H9 (cell line): ENCODE data around the gene CDYL. TPM values are rescaled to one million over a fixed set of nuclear protein-coding genes. Genes with fewer than 3 reads are reported as not detected.
A peak's percentile ranks its signal among the peaks of the same experiment; 100 is the strongest.

Experiments
- DNase-seq: peaks from one replicate; pipeline ENCODE4 v3.0.0-alpha.2; 2017
- H2AFZ ChIP-seq: one replicate; pipeline ENCODE4 v1.6.1; 2013; ENCODE audit warnings: mild to moderate bottlenecking, low read length, control low read depth, moderate library complexity
- H2AK5ac ChIP-seq: 2 replicates; pipeline ENCODE4 v1.6.1; 2013; ENCODE audit warnings: low read length, control low read depth, mixed read lengths; ENCODE audit not compliant: insufficient read length
- H2BK120ac ChIP-seq: one replicate; pipeline ENCODE4 v1.6.1; 2013; ENCODE audit warnings: low read depth, mild to moderate bottlenecking, low read length, control low read depth, inconsistent platforms; ENCODE audit not compliant: poor library complexity, severe bottlenecking
- H2BK12ac ChIP-seq: 2 replicates; pipeline ENCODE4 v1.6.1; 2013; ENCODE audit warnings: low read length, control low read depth, mixed read lengths, low read depth; ENCODE audit not compliant: insufficient read length
- H2BK15ac ChIP-seq: 2 replicates; pipeline ENCODE4 v1.6.1; 2013; ENCODE audit warnings: low read depth, low read length, control low read depth
- H2BK20ac ChIP-seq: one replicate; pipeline ENCODE4 v1.6.1; 2013; ENCODE audit warnings: low read depth, mild to moderate bottlenecking, low read length, control low read depth, inconsistent platforms; ENCODE audit not compliant: poor library complexity, severe bottlenecking
- H2BK5ac ChIP-seq: 2 replicates; pipeline ENCODE4 v1.6.1; 2013; ENCODE audit warnings: low read length, control low read depth, mixed read lengths; ENCODE audit not compliant: insufficient read length
- H3K14ac ChIP-seq: 2 replicates; pipeline ENCODE4 v1.6.1; 2013; ENCODE audit warnings: low read length, control low read depth; ENCODE audit not compliant: insufficient read depth
- H3K18ac ChIP-seq: 2 replicates; pipeline ENCODE4 v1.6.1; 2013; ENCODE audit warnings: low read depth, mild to moderate bottlenecking, mixed read lengths, low read length, control low read depth; ENCODE audit not compliant: insufficient read length
- H3K23ac ChIP-seq: 2 replicates; pipeline ENCODE4 v1.6.1; 2013; ENCODE audit warnings: low read length, control low read depth, mixed read lengths, low read depth; ENCODE audit not compliant: insufficient read length
- H3K23me2 ChIP-seq: 2 replicates; pipeline ENCODE4 v1.6.1; 2013; ENCODE audit warnings: low read depth, mild to moderate bottlenecking, mixed read lengths, low read length, control low read depth; ENCODE audit not compliant: insufficient read length, poor library complexity, severe bottlenecking
- H3K27ac ChIP-seq: 2 replicates; pipeline ENCODE4 v1.5.1; 2013; ENCODE audit warnings: low read length, control low read depth, mixed read lengths, low read depth; ENCODE audit not compliant: insufficient read length
- H3K27me3 ChIP-seq: 2 replicates; pipeline ENCODE4 v1.6.1; 2013; ENCODE audit warnings: low read length, control low read depth, inconsistent platforms; ENCODE audit not compliant: insufficient read depth
- H3K4ac ChIP-seq: 2 replicates; pipeline ENCODE4 v1.6.1; 2013; ENCODE audit warnings: low read depth, mild to moderate bottlenecking, control low read depth, inconsistent platforms, low read length, moderate library complexity
- H3K4me1 ChIP-seq: 2 replicates; pipeline ENCODE4 v1.6.1; 2013; ENCODE audit warnings: low read length, control low read depth, inconsistent platforms; ENCODE audit not compliant: insufficient read depth
- H3K4me2 ChIP-seq: 2 replicates; pipeline ENCODE4 v1.6.1; 2013; ENCODE audit warnings: low read length, control low read depth, mixed read lengths; ENCODE audit not compliant: insufficient read length, insufficient read depth
- H3K56ac ChIP-seq: 2 replicates; pipeline ENCODE4 v1.6.1; 2013; ENCODE audit warnings: low read depth, mild to moderate bottlenecking, mixed read lengths, low read length, control low read depth; ENCODE audit not compliant: insufficient read length
- H3K79me1 ChIP-seq: 2 replicates; pipeline ENCODE4 v1.6.1; 2013; ENCODE audit warnings: low read depth, mild to moderate bottlenecking, moderate library complexity, low read length, control low read depth, inconsistent platforms; ENCODE audit not compliant: insufficient read depth, poor library complexity, severe bottlenecking
- H3K79me2 ChIP-seq: 2 replicates; pipeline ENCODE4 v1.6.1; 2013; ENCODE audit warnings: low read length, control low read depth, inconsistent platforms; ENCODE audit not compliant: insufficient read depth
- H3K9ac ChIP-seq: 2 replicates; pipeline ENCODE4 v1.6.1; 2013; ENCODE audit warnings: low read length, control low read depth, mixed read lengths; ENCODE audit not compliant: insufficient read length; ENCODE audit errors: extremely low read depth
- H3K9me3 ChIP-seq: one replicate; pipeline ENCODE4 v1.6.1; 2013; ENCODE audit warnings: low read depth, low read length, inconsistent platforms; ENCODE audit not compliant: control insufficient read depth
- H3T11ph ChIP-seq: one replicate; pipeline ENCODE4 v1.6.1; 2013; ENCODE audit warnings: mild to moderate bottlenecking, low read length, control low read depth, inconsistent platforms
- H4K20me1 ChIP-seq: one replicate; pipeline ENCODE4 v1.6.1; 2013; ENCODE audit not compliant: control insufficient read depth, insufficient read length, insufficient read depth
- H4K5ac ChIP-seq: 2 replicates; pipeline ENCODE4 v1.6.1; 2013; ENCODE audit warnings: low read depth, mild to moderate bottlenecking, mixed read lengths, low read length, control low read depth; ENCODE audit not compliant: insufficient read length
- H4K8ac ChIP-seq: replicated peaks from 2 replicates; pipeline ENCODE4 v1.6.1; 2013; ENCODE audit warnings: low read length, control low read depth, mixed read lengths, low read depth; ENCODE audit not compliant: insufficient read length
- H4K91ac ChIP-seq: 2 replicates; pipeline ENCODE4 v1.6.1; 2013; ENCODE audit warnings: low read depth, mild to moderate bottlenecking, moderate library complexity, mixed read lengths, low read length, control low read depth; ENCODE audit not compliant: insufficient read length
- H3K27ac Mint-ChIP-seq, 3 experiments: 2 replicates in 2 of 3; 3 replicates in 1 of 3; pipeline ENCODE4 v1.8.0; 2020 to 2021; ENCODE audit warnings: mixed read lengths in 3 of 3, mild to moderate bottlenecking in 1 of 3, moderate library complexity in 1 of 3
- H3K27me3 Mint-ChIP-seq: 2 replicates; pipeline ENCODE4 v1.8.0; 2021; ENCODE audit warnings: low read depth, mild to moderate bottlenecking, moderate library complexity, mixed read lengths
- H3K36me3 Mint-ChIP-seq, 3 experiments: 2 replicates in 2 of 3; 3 replicates in 1 of 3; pipeline ENCODE4 v1.8.0; 2020 to 2021; ENCODE audit warnings: low read depth in 3 of 3, mixed read lengths in 3 of 3; ENCODE audit not compliant: insufficient read depth in 1 of 3
- H3K4me1 Mint-ChIP-seq, 2 experiments: 2 replicates each; pipeline ENCODE4 v1.8.0; 2020; ENCODE audit warnings: mixed read lengths in 2 of 2
- H3K4me3 Mint-ChIP-seq, 2 experiments: 2 replicates in 1 of 2; 3 replicates in 1 of 2; pipeline ENCODE4 v1.8.0; 2020 to 2021; ENCODE audit warnings: mild to moderate bottlenecking in 2 of 2, mixed read lengths in 2 of 2, moderate library complexity in 1 of 2
- H3K9me3 Mint-ChIP-seq, 2 experiments: 2 replicates in 1 of 2; 3 replicates in 1 of 2; pipeline ENCODE4 v1.8.0; 2020; ENCODE audit warnings: mild to moderate bottlenecking in 2 of 2, mixed read lengths in 2 of 2, moderate library complexity in 1 of 2
- CTCF ChIP-seq: fragments of 200-600 bp; sonication (generic); conservative IDR thresholded peaks from 3 replicates; pipeline ENCODE4 v1.8.0; 2021; ENCODE audit warnings: antibody characterized with exemption, mild to moderate bottlenecking
- WGBS: extraction: QIAGEN DNeasy Blood & Tissue Kit; methylation state at CpG from one replicate; pipeline ENCODE4 v1.1.7; 2013; ENCODE audit warnings: missing lambda C conversion rate, low lambda C conversion rate, mixed read lengths; ENCODE audit not compliant: insufficient read length; ENCODE audit errors: extremely low coverage; 5-methylcytosine and 5-hydroxymethylcytosine counted together
- total RNA-seq: library from RNA; stranded (reverse); gene quantifications from 2 replicates; pipeline ENCODE4 v1.2.1, GENCODE V29; 2021

CDYL gene
- total RNA-seq, 1 experiment from 2014 or later = 95.0 TPM

- Histone ChIP-seq H3K79me1 (peaks cover 11% of the 10 kb centered on the region), H3K79me2 (peaks cover 66% of the 10 kb centered on the region; the same call in 1 of the 2 replicates), H3K4me2 (peak overlapping the region; percentile 27), H2AFZ (no peak overlapping the region), H3K27me3 (peaks cover 2% of the 10 kb centered on the region; the same call in 1 of the 2 replicates), H2BK5ac (no peak overlapping the region), H3K27ac (no peak overlapping the region), H2BK120ac (no peak overlapping the region), H3K56ac (no peak overlapping the region), H3K4ac (no peak overlapping the region), H2BK12ac (no peak overlapping the region), H2BK20ac (no peak overlapping the region), H2AK5ac (no peak overlapping the region), H4K5ac (no peak overlapping the region), H3K18ac (no peak overlapping the region), H3K9ac (no peak overlapping the region), H4K91ac (no peak overlapping the region), H3K9me3 (no peaks in the 10 kb centered on the region), H2BK15ac (no peak overlapping the region), H3K23me2 (no peaks in the 10 kb centered on the region), H3K14ac (no peak overlapping the region), H3T11ph (no peak overlapping the region), H4K8ac (no peak overlapping the region), H3K4me1 (peaks cover 5% of the 10 kb centered on the region; the same call in 1 of the 2 replicates), H4K20me1 (no peaks in the 10 kb centered on the region), H3K23ac (no peak overlapping the region)
- no CpG with 5 or more reads among the region's 7 CpGs for WGBS
- H3K27ac Mint-ChIP-seq = no peak overlapping the region
- H3K4me3 Mint-ChIP-seq = peak overlapping the region; percentile 9 to 47; a peak in 2 of 5 replicates
- H3K36me3 Mint-ChIP-seq = peaks cover 12 to 23% (median 13%) of the 10 kb centered on the region in 3 experiments
- no peak for TF ChIP-seq CTCF
- H3K27me3 Mint-ChIP-seq = peaks cover 65% of the 10 kb centered on the region
- peaks cover 56 to 76% of the 10 kb centered on the region in 2 experiments for H3K4me1 Mint-ChIP-seq
- DNase-seq = no peak
- H3K9me3 Mint-ChIP-seq = peaks cover 4 to 9% of the 10 kb centered on the region in 2 experiments
Observed at GRCh38 chr6:4786996-4787395, 10.8 kb downstream of the CDYL start.
